Stimulated activated CD4-positive, alpha-beta T cell treated with anti-CD3 and anti-CD28 coated beads, Interleukin-2, amount 100 ng/mL, for 4 hours (primary cell): ENCODE results near the gene STRC.
"Not testable (repeated sequence)": the region's sequence is repeated elsewhere in the genome, so short reads cannot be mapped to it uniquely, and the experiment has no call there.

Experiments
- DNase-seq: peaks from one replicate; pipeline ENCODE4 v3.0.0-alpha.2; 2020; ENCODE audit warnings: low read depth

Gene STRC

DNA sequence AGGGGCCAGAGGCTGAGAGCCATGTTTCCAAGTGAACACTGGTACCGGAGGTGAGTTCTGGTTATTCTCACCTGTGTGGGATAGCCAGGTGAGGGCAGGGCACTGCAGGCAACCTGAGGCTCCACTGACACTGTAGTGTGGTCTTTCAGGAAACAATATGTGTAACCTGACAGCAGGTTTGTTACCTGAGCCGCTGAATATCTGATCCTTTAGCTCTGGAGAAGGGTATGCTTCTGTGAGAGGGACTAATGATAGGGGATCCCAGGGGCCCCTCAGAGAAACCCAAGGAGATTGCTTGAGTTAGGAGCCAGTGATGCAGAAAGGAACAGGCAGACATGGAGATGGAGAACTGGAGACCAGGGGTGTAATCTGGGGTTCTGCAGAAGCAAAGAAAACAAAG lies at the start of gene STRC:
Gene STRC (minus strand): TSS at position 101 of the 400 bp plus-strand sequence. CDS start 78 bp downstream, at position 23.
- DNase-seq = not testable (repeated sequence)

- not testable (repeated sequence) for DNase-seq
These were observed 47.6 kb upstream of the STRC start for GRCh38 chr15:43666177-43666576.

DNA sequence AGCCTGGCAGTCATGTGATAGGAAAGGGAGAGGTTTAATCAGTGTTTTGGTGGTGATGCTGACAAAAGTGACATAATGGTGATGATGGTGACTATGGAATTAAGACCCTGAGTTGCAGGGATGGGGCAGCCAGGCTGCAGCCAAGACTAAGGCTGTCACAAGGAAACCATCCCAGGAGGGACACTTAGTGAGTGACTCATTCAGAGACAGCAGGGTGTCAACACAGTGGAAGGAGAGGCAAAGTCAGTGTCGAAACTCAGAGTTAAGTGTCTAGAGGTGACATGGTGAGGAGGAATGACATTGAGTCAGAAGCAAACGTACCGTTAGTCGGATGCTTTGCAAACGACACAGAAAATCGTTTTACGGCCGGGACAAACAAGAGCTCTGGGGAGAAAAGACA lies 44.7 kb upstream of the STRC start:
- not testable (repeated sequence) for DNase-seq

DNA sequence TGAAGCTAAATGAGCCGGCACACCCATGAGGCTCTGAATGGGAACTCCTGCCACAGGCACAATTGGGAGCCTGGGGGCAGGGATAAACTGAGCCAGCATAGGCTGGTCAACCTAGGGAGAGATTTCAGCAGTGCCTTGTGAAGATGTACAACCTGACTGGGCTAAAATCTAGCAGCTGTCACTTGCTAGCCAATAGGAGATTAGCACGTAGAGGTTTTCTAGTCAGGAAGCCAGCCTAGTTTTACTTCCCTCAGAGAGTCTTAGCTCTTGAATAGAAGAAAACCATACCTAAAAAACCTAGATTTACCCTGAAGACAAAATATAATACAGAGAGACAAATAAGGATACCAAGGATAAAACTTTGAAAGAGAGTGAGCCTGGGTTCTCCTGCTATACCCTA lies 43.7 kb upstream of the STRC start:
- not testable (repeated sequence) for DNase-seq

GRCh38 chr15:43659727-43660126 lies 41.1 kb upstream of the STRC start:
- not testable (repeated sequence) for DNase-seq

GRCh38 chr15:43649430-43649926 lies 30.9 kb upstream of the STRC start:
- not testable (repeated sequence) for DNase-seq

- DNase-seq = no peak
These were observed 30.2 kb upstream of the STRC start, which contains the start of gene CATSPER2 for GRCh38 chr15:43648649-43649429. TSS of gene CATSPER2 (minus strand) at chr15:43648844. CDS start at chr15:43648061, 783 bp downstream.

DNA sequence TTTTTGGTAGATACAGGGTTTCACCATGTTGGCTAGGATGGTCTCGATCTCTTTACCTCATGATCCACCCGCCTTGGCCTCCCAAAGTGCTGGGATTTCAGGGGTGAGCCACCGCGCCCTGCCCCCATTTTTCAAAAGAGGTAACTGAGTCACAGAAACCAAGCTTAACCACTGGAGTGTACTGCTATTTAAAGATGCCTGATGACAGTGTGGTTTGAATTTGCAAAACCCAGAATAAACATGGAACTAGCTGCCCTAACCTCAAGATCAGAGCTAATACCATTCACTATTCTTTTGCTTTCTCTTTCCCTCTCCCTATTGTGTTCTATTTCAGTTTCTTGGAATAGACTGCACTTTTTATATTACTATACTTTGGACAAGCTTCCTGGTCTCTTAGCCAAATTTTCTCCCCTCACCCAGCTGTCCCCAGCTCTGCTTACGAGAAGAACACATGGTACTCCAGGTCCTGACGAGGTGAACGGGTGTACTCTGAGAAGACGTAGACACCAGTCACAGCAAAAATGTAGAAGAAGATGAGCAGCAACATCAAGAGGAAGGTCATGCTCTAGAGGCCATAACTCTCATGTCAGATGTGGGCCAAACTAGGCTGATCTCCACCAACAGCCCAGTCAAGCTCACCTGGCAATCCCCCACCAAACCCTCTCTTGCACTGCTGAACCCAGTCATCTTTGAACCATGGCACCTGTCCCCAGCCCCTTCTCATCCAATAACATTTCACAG lies 20.0 kb upstream of the STRC start:
- DNase-seq = not testable (repeated sequence)

GRCh38 chr15:43626937-43627336 lies 8.3 kb upstream of the STRC start:
- not testable (repeated sequence) for DNase-seq

DNA sequence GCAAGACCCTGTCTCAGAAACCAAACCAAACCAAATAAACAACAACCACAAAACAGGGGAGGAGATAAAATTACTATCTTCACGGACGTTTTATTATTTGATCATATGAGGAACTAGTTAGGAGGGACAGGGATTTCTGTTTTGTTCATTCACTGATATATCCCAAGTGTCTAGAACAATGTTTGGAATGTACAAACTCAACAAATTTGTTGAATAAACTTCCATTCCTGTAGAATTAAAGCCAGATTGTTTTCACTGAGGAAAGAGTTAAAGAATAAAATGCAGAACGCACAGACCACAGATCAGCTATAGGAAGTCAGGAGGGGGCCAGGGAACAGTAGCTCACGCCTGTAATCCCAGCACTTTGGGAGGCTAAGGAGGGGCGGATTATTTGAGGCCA lies 6.5 kb upstream of the STRC start:
- DNase-seq = no peak

DNA sequence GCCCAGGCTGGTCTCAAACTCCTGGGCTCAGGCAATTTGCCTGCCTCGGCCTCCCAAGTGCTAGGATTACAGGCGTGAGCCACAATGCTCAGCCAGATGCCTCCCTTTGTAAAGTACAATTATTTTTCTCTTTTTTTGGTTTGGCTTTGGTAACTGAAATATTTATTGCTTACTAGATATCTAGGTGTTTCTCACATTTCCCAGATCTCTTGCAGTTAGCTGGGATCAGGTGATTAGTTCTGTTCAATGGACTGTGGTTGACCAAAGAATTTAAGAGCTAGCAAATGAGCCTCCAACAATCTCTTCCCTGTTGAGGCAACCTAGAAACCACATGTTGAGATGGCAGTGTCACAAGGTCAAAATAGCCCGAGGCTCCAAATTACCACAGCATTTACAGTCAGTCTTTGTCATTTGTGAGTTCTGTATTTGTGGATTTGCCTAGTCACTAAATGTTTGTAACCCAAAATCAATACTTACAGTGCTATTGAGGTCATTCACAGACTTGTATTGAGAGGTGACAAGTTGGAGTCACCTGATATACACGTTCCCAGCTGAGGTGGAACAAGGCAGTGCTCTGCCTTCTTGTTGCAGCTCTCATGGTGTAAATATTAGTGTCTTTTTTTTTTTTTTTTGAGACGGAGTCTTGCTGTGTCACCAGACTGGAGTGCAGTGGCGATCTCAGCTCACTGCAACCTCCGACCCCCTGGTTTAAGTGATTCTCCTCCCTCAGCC lies 3.6 kb upstream of the STRC start:
- DNase-seq = not testable (repeated sequence)

- not testable (repeated sequence) for DNase-seq
These were observed 850 bp downstream of the STRC start for GRCh38 chr15:43617750-43618149.

GRCh38 chr15:43602233-43602632 lies 16.4 kb downstream of the STRC start:
- DNase-seq = not testable (repeated sequence)

GRCh38 chr15:43600200-43600599 lies 18.4 kb downstream of the STRC start:
- DNase-seq = not testable (repeated sequence)

GRCh38 chr15:43599131-43599530 lies 19.5 kb downstream of the STRC start:
- not testable (repeated sequence) for DNase-seq

GRCh38 chr15:43593328-43594190 lies 25.0 kb downstream of the STRC start, which contains the start of gene CKMT1B:
TSS of gene CKMT1B (plus strand) at chr15:43594027. CDS start at chr15:43594219, 192 bp downstream.
- not testable (repeated sequence) for DNase-seq

DNA sequence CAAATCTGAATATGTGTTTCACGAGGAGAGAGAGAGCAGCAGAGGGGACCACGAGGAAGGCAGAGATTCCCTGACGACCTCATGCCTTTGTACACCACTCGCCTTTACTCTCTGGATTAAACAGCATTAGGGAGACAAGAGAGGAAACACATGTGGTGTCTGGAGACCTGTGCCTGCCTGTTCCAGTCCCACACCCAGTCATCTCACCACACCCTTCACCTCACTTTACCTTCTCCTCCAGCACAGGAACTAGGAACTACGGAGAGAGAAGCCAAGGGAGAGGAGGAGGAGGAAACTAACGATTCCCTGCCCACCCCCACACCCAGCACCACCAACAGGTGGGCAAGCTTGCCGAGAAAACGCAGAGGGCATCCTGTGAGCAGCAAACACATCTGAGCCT lies 25.8 kb downstream of the STRC start:
- DNase-seq = not testable (repeated sequence)

DNA sequence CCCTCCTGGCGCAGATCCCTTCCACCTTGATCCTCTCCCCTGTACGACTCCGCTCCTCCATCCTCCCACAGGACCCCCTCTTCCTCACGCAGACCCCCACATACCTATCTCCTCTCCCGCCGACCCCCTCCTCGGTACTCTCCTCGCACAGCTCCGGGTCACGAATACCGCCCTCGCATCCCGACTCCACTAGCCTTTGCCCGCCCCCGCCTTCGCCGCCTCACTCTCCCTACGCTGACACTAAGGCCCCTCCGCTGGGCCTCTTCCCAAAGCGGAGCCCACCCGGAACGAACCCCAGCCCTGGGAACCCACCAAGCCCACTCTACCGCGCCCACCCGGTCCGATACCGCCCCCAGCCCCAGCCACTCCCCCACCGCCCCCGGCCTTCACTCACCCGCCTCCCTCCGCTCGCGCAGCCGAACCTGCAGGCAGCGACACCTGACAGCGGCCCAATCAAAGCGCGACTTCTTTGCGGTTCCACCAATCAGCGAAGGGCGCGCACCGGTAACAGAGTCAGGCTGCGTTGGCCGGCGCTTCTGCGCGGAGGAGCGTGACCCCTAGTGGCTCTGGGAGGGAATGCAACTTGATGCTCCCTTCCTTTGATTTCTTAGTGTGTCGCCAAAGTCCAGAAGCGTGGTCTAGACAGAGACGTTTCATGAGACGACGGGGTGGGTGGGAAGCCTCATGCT lies 28.7 kb downstream of the STRC start, which contains the start of gene PPIP5K1:
Gene PPIP5K1 (minus strand): TSS at position 431 of the 689 bp plus-strand sequence. CDS start 5,704 bp downstream, outside the sequence.
- DNase-seq = not testable (repeated sequence)

- DNase-seq = not testable (repeated sequence)
These were observed 44.0 kb downstream of the STRC start for GRCh38 chr15:43574607-43575006.

DNA sequence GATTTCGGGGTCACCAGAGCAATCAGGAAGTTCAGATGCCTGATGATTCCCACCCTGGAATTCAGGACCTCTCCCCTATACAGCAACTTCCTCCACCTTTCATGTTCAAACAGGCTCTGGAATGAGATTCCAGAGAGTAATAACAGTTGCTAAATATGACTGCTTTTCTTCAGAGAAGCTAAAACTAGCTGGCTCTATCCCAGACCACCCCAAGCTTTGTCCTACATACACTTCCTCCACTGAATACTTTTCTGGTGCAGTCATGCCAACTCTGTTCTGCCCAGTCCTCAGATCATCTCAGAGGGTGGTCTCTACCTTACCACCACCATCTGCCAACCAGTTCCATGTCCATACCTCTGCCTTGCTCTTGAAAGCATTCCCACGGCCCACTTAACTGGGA lies 52.0 kb downstream of the STRC start:
- not testable (repeated sequence) for DNase-seq
